ENCODE measurements around the gene RAB7A.

- TF ChIP-seq CTCF (conservative IDR thresholded peaks at IDR 0.05 in 1 of 2, IDR thresholded peaks at IDR 0.05 in 1 of 2; ENCODE audit: low read depth in 1 of 2, low read length in 2 of 2) (no peak), EZH2 (IDR thresholded peaks at IDR 0.05; ENCODE audit: low read length, missing control alignments) (no peak)
Observed at GRCh38 chr3:128740621-128741020, 14.6 kb downstream of the RAB7A start.

All from fibroblast of lung (primary cell).